Epithelial cell of prostate (primary cell): ENCODE results near the gene GRM1.

Experiments used
- DNase-seq: peaks from one replicate; pipeline ENCODE4 v3.0.0-alpha.2; 2011; ENCODE audit warnings: low read depth, low spot score
- H3K27ac ChIP-seq: fragments of 450-650 bp; 2 replicates; pipeline ENCODE4 v1.5.1; 2017; ENCODE audit warnings: mild to moderate bottlenecking

The GRM1 gene

DNA sequence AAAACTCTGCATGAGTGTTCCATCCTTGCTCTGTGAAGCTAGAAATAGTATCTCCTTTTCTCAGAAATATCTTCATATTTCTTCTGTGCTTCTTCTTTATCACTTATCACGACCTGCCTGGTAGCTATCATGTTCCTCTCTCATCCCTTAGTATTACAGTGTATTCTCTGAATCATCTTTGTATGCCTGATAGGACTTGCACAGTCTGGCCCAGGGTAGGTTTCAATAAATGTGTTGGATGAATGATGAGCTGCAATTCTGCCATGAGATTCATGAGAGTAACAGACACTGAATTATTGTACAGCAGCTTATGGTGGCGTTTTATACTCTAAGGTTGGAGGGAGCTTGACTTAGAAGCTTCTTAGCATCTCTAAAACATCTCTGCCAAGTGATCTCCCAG lies 66.6 kb downstream of the GRM1 start:
- no peak for DNase-seq
- no peak overlapping the region for H3K27ac ChIP-seq

GRCh38 chr6:146097586-146097985 lies 68.7 kb downstream of the GRM1 start:
- no peak overlapping the region for H3K27ac ChIP-seq
- no peak for DNase-seq

GRCh38 chr6:146100776-146101175 lies 71.9 kb downstream of the GRM1 start:
- no peak overlapping the region for H3K27ac ChIP-seq
- no peak for DNase-seq

- H3K27ac ChIP-seq = no peak overlapping the region
- DNase-seq = no peak
These were observed 74.7 kb downstream of the GRM1 start for GRCh38 chr6:146103416-146104072.

DNA sequence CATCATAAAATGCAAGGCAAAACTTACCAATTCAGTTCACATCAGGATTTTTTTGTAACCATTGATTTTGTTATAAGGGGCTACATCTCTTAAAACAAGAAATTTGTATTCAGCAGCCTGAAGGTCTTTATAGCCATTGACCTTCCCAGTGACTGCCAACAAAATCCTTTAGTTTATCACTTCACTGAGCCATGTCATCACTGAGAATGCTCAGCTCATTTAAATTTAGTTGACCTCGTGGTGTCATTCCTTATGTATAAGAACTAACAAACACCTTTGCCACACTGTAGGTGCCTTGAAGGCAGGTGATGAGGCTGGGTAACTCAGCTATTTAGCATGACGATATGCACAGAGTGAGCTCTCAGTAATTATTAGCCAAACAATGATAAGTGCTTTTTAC lies 77.7 kb downstream of the GRM1 start:
- no peak overlapping the region for H3K27ac ChIP-seq
- DNase-seq = no peak

DNA sequence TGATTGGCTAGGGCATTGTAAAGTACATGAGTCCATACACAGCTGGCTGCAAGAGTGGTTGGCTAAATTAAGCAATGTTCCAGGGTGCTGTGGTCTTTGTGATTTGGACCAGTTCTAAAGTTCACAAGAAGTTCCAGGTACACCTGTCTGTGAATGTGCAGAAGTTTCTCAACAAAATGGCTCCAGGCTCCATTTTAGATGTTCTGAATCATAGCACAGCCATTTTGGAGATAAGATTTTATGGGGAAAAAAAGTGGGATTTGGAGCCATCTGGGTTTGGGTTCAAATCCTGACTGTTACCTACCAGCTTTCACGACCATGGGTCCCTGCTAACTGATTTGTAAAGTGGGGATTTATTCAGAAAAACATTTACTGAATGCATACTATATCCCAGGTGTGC lies 82.1 kb downstream of the GRM1 start:
- no peak overlapping the region for H3K27ac ChIP-seq

DNA sequence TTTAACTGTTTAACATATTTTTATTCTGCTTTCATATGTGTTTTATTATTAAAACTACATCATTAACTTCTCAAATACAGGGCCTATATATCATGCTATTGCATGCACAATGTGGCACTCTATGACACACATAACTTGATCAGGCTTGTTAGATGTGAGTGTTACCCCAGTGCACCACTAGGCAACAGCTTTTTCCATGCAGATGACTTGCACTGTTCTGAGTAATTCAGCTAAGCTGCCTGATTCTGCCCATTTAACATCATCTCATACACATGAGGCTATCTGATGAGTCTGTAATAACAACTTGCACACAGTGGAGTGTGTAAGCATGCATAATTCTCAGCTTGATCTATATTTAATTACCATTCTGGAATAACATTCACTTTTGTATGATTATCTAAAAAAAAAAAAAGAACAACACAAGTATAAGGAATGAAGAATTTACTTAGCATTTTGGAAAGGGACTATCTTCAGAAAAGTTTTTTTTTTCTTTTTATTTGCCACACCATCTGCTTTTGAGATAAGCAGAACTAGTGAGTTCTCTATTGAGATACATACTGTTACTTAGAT lies 83.1 kb downstream of the GRM1 start:
- H3K27ac ChIP-seq = no peak overlapping the region
- DNase-seq = peak; percentile 72

More for the DNA sequence above, 82.1 kb downstream of the GRM1 start:
- DNase-seq = no peak

DNA sequence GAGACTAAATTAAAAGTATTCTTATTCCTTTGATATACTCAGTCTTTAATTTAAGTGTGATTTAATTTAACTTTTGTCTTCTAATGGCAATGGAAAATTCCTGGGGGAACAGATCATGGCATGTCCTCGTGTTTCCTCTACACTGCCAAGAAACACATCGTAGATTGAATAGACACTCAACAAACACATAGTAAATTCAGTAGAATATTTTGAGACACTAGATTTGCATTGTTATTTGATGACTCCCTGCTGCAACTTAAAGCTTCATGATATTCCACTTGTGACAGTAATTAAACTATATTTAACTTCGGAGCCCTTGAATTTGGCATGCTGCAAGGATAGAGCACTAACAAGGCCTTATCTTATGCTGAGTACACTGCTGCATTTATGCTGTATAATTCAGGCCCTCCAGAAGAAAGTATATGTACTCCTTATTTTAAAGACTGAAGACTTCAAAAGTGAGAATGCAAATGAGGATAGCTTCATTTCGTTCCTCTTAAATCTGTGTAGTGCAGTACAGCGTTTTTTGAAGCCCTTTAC lies 84.3 kb downstream of the GRM1 start:
- H3K27ac ChIP-seq = no peak overlapping the region
- DNase-seq = no peak

DNA sequence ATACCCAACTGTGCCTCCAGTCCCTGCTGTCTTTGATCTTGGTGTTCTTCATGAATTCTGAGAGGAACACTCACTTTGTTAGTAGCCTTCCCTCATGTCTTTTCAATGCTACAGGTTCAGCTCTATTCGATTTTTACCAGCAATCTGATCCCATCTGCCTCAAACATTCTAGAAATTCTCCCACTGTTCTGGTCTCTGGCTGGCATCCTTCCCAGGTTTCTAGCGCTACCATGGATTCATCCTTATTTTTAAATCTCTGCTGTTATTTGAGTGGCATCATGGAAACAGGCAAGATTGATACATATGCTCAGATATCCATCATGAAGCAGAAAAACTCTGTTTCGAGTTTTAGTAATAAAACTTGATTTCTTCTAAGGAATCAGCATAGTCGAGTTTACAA lies 94.8 kb downstream of the GRM1 start:
- no peak for DNase-seq
- H3K27ac ChIP-seq = no peak overlapping the region

DNA sequence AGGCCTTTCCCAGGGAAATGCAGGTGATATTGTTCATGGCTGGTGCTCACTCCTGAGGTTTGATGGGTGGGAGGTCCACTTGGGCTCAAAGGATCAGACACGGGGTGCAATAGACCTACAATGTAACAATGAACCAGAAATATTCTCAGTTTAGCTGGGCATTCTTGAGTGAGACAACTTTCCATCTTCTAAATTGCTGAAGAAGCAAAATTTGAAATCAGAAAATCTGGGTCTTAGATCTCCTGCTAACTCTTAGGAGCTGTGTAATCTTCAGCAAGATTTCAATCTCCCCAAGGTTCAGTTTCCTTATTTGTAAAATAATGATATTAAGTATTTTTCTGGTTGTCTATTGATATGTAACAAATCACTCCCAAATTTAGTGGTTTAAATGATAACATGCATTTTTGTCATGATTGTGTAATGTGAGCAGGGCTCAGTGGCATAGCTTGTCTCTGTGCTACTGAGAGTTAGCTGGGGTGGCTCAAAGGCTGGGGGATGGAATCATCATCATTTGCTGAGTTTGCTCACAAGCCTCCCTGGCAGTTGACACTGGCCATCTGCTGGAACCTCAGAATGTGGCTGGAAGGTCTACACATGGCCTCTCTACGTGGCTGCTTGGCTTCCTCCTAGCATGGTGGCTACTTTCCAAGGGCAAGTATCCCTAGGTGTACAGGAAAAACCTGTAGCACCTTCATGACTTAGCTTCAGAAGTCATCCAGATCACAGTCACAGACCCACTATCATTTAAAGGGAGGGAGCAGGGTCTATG lies 98.8 kb downstream of the GRM1 start:
- no peak for DNase-seq
- no peak overlapping the region for H3K27ac ChIP-seq

DNA sequence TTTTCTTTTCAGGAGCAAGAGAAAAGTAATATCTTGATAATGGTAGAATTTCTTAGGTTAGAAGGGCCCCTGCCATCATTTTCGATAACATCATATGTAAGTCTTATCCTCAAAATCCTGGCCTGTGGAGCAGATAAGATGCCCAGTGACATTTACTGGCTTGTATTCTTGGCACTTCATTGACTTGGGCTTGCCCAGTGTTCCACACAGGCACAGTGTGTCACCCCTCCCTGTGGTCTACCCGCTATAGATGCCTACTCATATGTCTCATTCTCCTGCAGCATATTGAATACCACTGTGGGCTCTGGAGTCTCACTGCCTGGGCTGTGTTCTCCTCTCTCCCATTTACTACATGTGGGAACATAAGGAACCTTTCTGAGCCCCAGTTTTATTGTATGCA lies 105.0 kb downstream of the GRM1 start:
- no peak overlapping the region for H3K27ac ChIP-seq
- no peak for DNase-seq

DNA sequence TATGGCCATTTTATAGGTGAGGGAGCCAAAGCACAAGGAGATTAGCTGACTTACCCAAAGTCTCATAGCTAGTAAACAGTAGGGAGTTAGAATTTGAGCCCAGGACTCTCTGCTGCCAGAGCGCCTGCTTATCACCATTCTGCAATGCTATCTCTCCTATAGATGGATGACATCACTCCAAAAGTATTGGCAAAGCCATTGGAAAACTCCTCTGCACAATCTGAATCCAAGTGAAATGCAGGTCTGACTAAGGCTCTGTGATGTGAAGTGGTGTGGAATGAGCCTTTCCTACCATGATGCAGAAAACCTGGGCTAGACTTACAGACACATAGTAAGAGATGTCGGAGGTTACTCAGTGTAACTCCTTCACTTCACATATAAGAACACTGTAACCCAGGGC lies 106.3 kb downstream of the GRM1 start:
- no peak overlapping the region for H3K27ac ChIP-seq
- no peak for DNase-seq

GRCh38 chr6:146146836-146147235 lies 118.0 kb downstream of the GRM1 start:
- H3K27ac ChIP-seq = no peak overlapping the region
- no peak for DNase-seq

DNA sequence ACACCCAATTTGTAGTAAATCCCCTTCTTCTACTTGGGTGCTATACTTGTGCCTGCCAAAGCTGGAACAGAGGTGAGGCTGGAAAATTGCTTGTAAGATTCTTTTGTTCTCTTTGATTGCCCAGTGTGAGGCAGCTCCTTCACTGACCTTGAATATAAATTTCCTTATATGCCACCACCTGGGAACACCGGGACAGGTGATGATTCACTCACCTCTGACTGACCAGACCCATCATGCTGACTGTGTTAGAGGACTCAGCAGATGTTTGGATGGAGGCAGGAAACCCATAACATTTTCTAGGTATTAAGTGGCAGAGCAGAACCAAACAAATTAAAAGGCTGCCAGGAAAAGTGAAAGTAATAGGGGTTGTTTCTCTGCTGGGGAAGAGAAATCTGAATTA lies 120.9 kb downstream of the GRM1 start:
- DNase-seq = no peak
- H3K27ac ChIP-seq = no peak overlapping the region

DNA sequence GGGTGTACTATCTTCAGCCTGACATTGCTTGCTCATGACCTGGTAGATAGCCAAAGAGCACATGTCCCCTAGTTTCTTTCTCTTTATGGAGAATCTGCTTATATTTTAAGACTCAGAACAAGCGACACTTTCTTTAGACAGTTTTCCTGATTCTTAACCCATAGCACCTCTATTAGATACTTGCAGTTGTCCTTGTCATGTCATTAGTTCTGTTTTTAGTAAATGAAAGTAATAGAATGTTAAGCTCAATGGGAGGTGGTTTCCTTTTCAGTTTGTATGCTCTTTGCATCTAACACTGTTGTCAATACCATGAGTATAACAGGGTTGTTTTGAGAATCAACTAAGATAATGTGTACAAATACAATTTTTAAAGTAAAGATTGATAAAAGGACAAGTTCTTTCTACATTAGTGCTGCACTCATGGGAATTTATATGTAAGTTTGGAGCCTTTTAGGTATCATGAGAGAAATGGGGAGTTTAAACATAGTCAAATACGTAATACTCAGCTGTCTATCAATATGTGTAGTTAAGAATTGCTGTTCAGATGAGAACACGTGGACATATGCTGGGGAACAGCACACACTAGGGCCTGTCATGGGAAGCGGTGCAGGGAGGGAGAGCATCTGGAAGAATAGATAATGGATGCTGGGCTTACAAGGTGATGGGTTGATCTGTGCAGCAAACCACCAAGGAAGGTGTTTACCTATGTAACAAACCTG lies 124.3 kb downstream of the GRM1 start:
- H3K27ac ChIP-seq = no peak overlapping the region
- no peak for DNase-seq

DNA sequence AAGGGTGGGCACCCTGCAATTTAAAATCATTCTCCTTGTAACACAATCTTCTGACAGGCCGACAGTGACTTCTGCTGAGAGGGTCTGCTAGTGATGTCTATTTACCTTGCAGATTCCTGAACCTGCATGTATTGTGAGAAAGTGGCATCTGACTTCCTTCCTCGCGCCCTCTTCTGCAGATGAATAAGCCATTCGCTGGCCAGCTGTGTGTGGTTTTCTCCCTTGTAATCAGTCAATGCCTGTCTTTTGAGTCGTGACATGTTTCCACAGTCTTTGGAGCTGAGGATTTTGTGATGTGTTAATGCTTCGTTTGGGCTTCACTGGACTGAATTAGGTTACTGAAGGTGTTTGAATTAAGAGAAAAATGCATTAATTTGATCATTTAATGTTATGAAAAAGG lies 125.3 kb downstream of the GRM1 start:
- no peak overlapping the region for H3K27ac ChIP-seq
- no peak for DNase-seq

DNA sequence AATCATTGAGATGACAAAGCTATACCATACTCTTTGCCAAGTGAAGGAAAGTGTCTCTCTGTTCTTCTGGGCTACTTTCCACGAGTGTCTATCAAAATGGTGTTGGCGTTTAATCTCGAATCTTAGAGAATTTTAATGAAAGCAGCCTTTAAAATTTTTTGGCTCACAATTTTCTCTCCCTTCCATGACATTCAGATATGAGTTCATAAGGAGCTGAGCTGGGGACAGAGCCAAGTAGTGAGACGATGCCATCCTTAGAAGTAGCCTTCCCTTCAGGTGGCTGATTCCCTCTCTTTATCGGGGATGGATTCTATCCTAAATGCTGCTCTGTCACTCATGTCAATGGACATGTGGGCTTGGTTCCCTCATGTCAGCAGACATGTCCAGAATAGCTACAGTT lies 132.8 kb downstream of the GRM1 start:
- no peak overlapping the region for H3K27ac ChIP-seq
- no peak for DNase-seq

GRCh38 chr6:146169872-146170271 lies 141.0 kb downstream of the GRM1 start:
- H3K27ac ChIP-seq = no peak overlapping the region
- no peak for DNase-seq

DNA sequence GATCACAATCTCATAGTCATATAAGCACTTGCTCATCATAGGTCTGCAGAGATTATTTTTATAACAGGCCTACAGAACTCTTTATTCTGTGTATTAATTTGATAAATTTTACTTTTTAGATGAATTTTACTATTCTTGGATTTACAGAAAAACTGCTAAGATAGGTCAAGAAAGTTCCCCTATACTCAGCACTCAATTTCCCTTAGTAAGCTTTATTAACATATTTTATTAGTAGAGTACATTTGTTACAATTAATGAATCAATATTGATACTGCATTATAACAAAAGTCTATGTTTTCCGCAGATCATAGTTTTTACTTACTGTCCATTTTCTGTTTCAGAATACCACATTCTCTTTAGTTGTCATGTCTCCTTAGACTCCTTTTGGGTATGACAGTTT lies 148.9 kb downstream of the GRM1 start:
- no peak overlapping the region for H3K27ac ChIP-seq
- no peak for DNase-seq

DNA sequence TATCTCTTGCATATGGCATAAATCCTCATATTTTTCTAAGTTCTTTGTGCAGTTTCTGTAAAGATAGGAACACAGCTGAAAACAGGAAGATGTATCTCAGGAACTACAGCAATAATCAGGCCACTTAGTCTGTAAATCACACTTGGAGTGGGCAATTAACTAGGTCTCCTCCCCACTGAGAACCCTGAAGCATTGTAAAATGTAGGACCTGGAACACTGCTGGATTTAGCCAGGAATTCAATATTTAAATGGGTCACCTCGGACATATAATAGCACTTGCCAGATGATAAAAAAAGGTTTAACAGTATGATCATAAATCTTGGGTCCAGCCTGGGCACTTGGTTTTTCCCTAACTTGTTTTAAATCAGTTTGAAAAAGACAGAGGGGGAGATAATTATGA lies 155.0 kb downstream of the GRM1 start:
- no peak overlapping the region for H3K27ac ChIP-seq
- DNase-seq = no peak

- H3K27ac ChIP-seq = no peak overlapping the region
- DNase-seq = no peak
These were observed 155.8 kb downstream of the GRM1 start for GRCh38 chr6:146184701-146185100.
